Muscle of back (tissue), 11 donors: ENCODE results near the gene FGD1. TPM values are rescaled to one million over a fixed set of nuclear protein-coding genes. Genes with fewer than 3 reads are reported as not detected.

ENCODE experiments used
- DNase-seq, 3 donors: peaks; one replicate each; pipeline versions ENCODE4 v3.0.0 to v3.0.0-alpha.2; 2013
- polyA plus RNA-seq, 10 donors: library from polyadenylated mRNA; unstranded; fragments of 120-200 nt; gene quantifications; one replicate each; pipeline ENCODE4 v1.2.1, GENCODE V29; 2013; ENCODE audit not compliant: insufficient read length in 10 of 10

Gene FGD1
- polyA plus RNA-seq, 10 donors: 13.4 to 20.4 (median 17.8) TPM

DNA sequence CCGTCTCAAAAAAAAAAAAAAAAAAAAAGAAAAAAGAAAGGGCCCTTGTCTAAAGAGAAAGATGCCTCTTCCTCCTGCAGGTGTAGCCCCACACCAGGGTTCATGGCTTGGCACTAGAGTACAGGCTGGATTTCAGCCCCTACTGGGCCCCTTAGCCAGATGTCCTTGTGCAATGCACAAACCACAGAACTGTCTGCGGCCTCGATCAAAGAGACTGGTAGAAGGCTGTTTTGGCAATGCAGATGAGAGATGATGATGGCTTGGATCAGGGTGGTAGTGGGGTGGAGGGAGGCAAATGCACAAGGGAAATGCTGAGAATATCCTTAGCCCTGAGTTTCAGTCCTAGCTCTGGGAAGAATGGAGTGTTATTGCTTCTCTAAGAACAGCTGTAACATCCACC is 82.3 kb downstream of the FGD1 start:
- peak in 1 of 3 donors; percentile 9 for DNase-seq

DNA sequence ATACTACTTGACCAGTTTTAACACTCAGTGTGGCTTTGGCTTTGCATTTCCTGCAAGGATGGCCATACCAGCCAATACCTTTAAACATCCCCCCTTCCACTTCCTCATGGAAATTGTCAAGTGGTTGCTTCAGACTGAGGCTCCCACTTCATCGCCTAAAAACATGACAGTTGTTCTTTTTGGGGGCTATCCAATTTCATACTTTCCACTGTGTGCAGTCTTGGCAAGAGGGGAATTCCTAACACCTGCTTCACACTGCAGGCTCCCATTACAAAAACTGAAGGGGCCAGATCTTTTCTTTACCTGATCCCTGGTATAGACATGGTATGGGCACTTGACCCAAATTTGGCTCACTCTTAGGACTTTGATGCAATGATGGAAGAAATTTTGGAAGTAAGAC is 84.3 kb downstream of the FGD1 start:
- DNase-seq: peak in 1 of 3 donors; percentile 17

DNA sequence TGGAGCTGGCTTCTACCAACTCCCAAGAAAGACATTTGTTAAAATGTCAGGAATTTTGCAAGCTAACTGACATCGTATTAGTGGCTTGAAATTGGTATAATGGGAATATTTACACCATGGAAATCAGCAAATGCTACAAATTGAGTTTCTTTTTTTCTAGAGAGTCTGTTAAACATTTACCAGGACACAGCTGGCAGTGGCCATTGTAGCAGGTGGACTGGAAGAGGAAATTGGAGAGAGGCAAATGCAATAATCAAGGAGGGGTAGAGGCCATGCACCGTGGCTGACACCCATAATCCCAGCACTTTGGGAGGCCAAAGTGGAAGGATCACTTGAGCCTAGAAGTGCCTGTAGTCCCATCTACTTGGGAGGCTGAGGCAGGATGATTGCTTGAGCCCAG is 88.8 kb downstream of the FGD1 start:
- DNase-seq: no peak

DNA sequence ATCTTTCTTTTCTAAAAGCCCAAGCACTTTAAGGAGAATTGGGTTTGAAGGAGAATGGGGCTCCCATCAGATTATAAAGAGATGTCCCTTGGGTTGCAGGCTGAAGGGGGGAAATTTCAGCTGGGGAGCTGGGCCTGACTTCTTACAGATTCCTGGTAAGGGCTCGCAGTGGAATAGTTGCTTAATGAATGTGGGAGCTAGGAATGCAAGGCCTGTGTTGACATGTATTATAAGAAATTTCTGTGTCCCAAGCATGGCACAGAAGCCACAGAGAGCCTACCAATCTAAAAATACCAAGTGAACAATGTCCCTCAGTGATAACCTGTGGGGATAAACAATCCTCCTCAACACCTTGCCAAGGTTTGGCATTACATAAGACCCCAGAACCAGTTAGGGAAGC is 98.9 kb downstream of the FGD1 start:
- no peak for DNase-seq

Other genes starting within 250 kb of the FGD1 start
- gene WNK3, start 138.2 kb downstream of the FGD1 start, polyA plus RNA-seq: 1 to 10 TPM; 1.6 to 3.2 (median 2.3) TPM
- gene TSR2, start 55.8 kb downstream of the FGD1 start, polyA plus RNA-seq: 10 to 100 TPM; 34.5 to 49.9 (median 43.6) TPM
- 10 to 100 TPM; 15.5 to 21.0 (median 18.5) TPM for gene GNL3L, start 34.0 kb upstream of the FGD1 start, polyA plus RNA-seq